HG03108 (cell line): Measurements from ENCODE around the gene DAB2IP.
"Not testable (repeated sequence)": the region's sequence is repeated elsewhere in the genome, so short reads cannot be mapped to it uniquely, and the experiment has no call there.

ENCODE experiments used
- ATAC-seq: cut with Tn5 transposase; IDR thresholded peaks from one replicate; pipeline ENCODE4 v1.9.1; 2021; ENCODE audit warnings: moderate library complexity; ENCODE audit not compliant: unreplicated experiment

Gene DAB2IP

DNA sequence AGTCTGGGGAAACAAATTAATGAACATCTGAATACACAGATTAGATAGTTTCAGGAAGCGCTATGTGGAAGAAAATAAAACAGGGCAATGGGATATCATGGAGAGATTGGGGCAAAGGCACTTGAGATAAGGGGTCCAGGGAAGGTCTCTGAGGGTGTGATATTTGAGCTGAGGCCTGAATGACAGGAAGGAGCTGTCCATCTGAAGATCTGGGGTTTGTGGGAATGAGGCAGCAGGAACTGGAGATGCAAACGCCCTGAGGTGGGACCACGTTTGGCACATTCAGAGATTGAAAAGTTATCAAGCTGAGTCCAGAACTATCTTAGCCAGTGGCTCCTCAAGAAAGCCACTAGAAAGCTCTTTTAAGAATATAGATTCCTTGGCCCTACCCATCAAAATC lies 8.7 kb upstream of the DAB2IP start:
- ATAC-seq, result no peak

DNA sequence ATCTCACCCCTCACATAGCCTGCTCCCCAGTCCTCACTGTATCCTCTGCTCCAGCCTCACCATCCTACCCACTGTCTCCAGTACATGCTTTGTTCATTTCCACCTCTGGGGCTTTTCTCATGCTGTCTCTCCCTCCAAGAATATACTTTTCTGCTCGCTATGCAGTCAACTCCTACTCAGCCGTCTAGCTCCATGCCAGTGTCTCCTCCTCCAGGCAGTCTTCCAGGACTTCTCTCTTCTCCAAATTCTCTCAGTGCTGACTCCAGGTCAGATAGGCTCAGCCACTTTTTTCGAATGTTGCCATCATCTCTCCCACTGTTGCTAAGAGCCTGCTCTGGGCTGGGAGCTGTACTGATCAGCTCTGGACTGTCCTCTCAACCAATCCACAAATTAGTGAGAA lies 8.0 kb upstream of the DAB2IP start:
- no peak for ATAC-seq

GRCh38 chr9:121644040-121644439 lies 7.4 kb upstream of the DAB2IP start:
- not testable (repeated sequence) for ATAC-seq

- ATAC-seq, result no peak
These were observed 6.4 kb upstream of the DAB2IP start for GRCh38 chr9:121645003-121645402.

GRCh38 chr9:121645853-121646807 lies 5.3 kb upstream of the DAB2IP start:
- no peak for ATAC-seq

GRCh38 chr9:121646992-121647391 lies 4.4 kb upstream of the DAB2IP start:
- ATAC-seq, result no peak

DNA sequence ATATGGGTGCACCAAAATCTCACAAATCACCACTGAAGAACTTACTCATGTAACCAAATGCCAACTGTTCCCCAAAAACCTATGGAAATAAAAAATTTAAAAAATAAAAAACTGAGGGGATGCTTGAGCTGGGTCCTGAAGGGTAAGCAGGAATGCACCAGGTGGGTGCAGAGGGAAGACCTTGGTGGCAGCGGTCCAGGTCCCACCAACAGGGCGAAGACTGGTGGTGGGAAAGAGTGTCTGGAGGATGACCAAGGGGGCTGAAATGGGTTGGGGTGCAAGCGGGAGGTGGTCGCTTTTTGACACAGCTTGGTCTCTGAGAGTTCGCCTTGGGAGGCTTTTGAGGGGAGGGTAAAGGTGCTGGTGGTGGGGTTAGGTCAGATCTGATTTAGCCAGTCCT lies 3.3 kb upstream of the DAB2IP start:
- ATAC-seq, result no peak

DNA sequence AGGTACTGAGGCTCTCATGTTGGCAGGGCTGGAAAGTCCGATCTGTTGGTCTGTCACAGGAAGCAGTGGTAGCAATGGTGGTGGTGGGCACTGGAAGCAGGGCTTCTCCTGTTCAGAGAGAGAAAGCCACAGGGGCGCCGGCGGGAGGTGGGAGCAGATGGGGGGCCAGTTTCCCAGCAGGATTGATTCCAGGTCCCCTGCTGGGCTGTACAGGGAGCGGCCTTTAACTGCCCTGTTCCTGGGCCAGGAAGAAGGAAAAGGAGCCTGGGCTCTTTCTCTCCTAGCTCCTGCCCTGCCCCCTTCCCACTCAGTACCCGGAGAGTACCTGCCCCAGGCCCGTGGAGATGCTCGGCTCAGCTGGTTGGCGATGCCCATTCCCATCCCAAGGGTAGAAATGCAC lies 2.6 kb upstream of the DAB2IP start:
- no peak for ATAC-seq

- ATAC-seq, result no peak
These were observed 1.8 kb upstream of the DAB2IP start for GRCh38 chr9:121649476-121650216.

GRCh38 chr9:121650217-121651007 lies 1.0 kb upstream of the DAB2IP start:
- ATAC-seq, result no peak

DNA sequence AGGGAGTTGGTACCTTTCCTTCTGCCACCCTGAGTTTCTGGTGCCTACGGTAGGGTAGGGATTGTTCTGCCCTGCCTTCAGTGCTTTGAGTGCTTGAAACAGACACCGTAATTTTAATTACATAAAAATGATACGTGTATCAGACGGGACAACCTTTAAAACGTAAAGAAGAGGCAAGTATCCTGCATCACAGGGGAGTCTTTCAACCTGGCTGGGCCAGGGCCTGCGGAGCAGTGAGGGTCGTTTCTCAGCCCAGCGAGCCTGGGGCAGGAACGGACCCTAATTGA lies 483 bp upstream of the DAB2IP start:
- ATAC-seq, result no peak

- ATAC-seq, result no peak
These were observed 795 bp downstream of the DAB2IP start for GRCh38 chr9:121652021-121652837.

DNA sequence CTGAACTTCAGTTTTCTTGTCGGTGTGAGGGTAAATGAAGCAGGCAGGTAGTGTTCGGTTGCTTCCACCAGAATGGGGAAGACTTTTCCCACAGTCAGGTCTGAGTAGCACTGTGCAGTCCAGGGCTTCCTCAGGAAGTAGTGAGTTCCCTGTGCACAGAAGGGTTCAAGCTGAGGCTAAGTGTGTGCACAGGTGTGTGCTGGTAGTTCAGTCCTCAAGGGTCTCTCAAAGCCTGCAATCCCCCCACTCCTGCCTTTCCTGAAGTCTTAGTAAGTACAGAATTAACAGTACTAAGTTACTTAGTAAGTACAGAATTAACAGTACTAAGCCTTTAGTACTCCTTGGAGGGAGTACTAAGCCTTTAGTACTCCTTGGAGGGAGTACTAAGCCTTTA lies 1.4 kb downstream of the DAB2IP start:
- no peak for ATAC-seq

DNA sequence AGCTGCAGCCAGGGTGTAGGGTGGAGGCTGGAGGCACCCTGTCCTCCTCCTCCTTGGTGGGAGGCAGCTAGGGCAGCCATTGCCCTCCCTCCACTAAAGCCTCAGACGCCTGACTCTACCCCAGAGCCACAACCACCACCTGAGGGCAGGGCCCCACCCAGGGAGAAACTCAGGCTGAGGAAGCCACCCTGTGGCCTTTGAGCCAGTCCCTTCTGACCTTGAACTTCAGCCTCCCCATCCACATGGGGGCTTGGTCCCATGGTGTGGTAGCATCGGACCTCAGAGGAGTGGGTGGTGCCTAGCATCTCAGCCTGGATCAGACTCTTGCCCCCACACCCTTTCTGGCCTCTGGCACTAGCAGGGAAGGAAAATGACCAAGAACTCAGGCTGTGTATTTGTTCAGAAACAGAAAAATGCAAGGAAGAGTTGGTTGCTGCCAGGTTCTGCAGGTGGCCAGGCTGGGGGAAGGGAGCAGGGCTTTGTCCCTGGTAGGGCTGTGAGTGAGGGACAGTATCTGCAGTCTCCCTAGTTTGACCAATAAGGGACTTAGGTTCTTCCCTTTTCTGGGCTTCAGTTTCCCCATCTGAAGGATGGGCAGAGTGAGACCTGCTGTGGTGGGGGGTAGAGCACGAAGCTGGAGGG lies 3.2 kb downstream of the DAB2IP start:
- ATAC-seq, result no peak

- ATAC-seq, result no peak
These were observed 3.9 kb downstream of the DAB2IP start for GRCh38 chr9:121655231-121655755.

- ATAC-seq, result no peak
These were observed 5.6 kb downstream of the DAB2IP start for GRCh38 chr9:121656941-121657470.

- ATAC-seq, result no peak
These were observed 6.7 kb downstream of the DAB2IP start for GRCh38 chr9:121658166-121658565.

- no peak for ATAC-seq
These were observed 7.2 kb downstream of the DAB2IP start for GRCh38 chr9:121658591-121658990.

DNA sequence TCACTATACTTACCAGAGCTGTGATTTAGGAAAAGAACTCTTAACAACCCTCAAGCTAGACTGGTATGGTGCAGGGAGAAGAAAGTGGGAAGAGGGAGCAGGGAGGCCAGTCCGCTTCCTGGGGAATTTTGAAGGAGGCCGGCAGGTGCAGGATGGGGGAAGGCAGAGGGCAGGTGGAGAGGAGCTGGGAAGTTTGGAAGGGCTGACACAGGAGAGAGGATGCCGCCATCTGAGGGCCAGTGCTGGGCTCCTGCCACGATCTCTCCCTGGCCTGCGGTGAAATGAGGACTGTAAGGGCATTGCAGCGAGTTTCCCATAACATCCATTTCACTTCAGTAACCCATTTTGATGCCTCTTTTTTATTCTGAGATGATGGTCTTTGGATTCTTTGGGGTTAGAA lies 8.9 kb downstream of the DAB2IP start:
- ATAC-seq, result no peak

DNA sequence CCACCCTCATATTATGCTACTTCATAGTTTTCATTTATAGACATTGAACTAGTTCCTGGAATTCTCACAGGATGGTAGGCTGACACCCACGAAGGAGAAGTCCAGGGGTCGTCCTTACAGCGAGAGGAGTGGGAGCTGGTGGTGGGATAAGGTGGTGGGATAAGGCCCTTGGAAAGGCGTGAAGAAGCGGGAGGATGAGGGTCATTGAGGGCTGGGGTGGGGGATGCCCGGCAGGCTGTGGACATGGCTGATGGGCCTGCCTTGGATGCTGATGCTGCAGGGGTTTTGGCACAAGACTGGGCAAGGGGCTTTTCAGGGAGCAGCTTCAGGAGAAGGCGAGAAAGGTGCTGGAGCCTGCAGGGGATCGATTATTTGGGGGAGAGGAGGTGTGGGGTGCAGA lies 9.4 kb downstream of the DAB2IP start:
- no peak for ATAC-seq
